ENCODE measurements around the gene PLA2G5.

PLA2G5 gene

GRCh38 chr1:20070357-20070756, 363 bp downstream of the PLA2G5 start:
- DNase-seq: no peak

GRCh38 chr1:20071416-20071815, 1.4 kb downstream of the PLA2G5 start:
- no peak for DNase-seq

GRCh38 chr1:20072771-20073170, 2.8 kb downstream of the PLA2G5 start:
- no peak for DNase-seq

GRCh38 chr1:20073256-20073655, 3.3 kb downstream of the PLA2G5 start:
- DNase-seq: no peak

- no peak for DNase-seq
Observed at GRCh38 chr1:20074055-20074724, 4.2 kb downstream of the PLA2G5 start.

- DNase-seq: no peak
Observed at GRCh38 chr1:20074725-20075171, 4.8 kb downstream of the PLA2G5 start.

- no peak for DNase-seq
Observed at GRCh38 chr1:20075345-20075744, 5.4 kb downstream of the PLA2G5 start.

- no peak for DNase-seq
Observed at GRCh38 chr1:20076223-20076622, 6.2 kb downstream of the PLA2G5 start.

- no peak for DNase-seq
Observed at GRCh38 chr1:20076710-20077461, 6.9 kb downstream of the PLA2G5 start.

- DNase-seq: no peak
Observed at GRCh38 chr1:20078171-20078651, 8.2 kb downstream of the PLA2G5 start.

GRCh38 chr1:20078711-20079110, 8.7 kb downstream of the PLA2G5 start:
- DNase-seq: no peak

- DNase-seq: no peak
Observed at GRCh38 chr1:20079661-20080305, 9.8 kb downstream of the PLA2G5 start.

GRCh38 chr1:20080441-20081352, 10.7 kb downstream of the PLA2G5 start:
- DNase-seq: no peak

- DNase-seq: no peak
Observed at GRCh38 chr1:20081353-20081810, 11.4 kb downstream of the PLA2G5 start.

GRCh38 chr1:20082772-20083171, 12.8 kb downstream of the PLA2G5 start:
- DNase-seq: no peak

- no peak for DNase-seq
Observed at GRCh38 chr1:20083178-20083944, 13.4 kb downstream of the PLA2G5 start.

- no peak for DNase-seq
Observed at GRCh38 chr1:20086800-20087199, 16.8 kb downstream of the PLA2G5 start.

- no peak for DNase-seq
Observed at GRCh38 chr1:20087668-20088067, 17.7 kb downstream of the PLA2G5 start.

- DNase-seq: no peak
Observed at GRCh38 chr1:20089328-20090077, 19.5 kb downstream of the PLA2G5 start.

- DNase-seq: no peak
Observed at GRCh38 chr1:20090119-20090518, 20.1 kb downstream of the PLA2G5 start.

- no peak for DNase-seq
Observed at GRCh38 chr1:20090641-20091040, 20.6 kb downstream of the PLA2G5 start.
